Stomach (tissue), 4 donors: ENCODE data around the gene A4GALT.

Source experiments
- CTCF ChIP-seq, 7 experiments: fragments of 450-650 bp in 4 of 7; fragments of 200-600 bp in 3 of 7; sonication (generic) in 3 of 7; IDR thresholded peaks; one replicate each; pipeline ENCODE4 v1.5.1; 2016 to 2019; ENCODE audit warnings: antibody characterized with exemption in 7 of 7, control low read depth in 2 of 7, mild to moderate bottlenecking in 1 of 7
- POLR2AphosphoS5 ChIP-seq, 3 donors: sonication (generic); formaldehyde crosslinking; IDR thresholded peaks; one replicate each; pipeline ENCODE4 v1.6.1; 2016; ENCODE audit warnings: antibody characterized with exemption in 3 of 3

GRCh38 chr22:42763965-42764480, 43.4 kb upstream of the A4GALT start:
- TF ChIP-seq CTCF (IDR thresholded peaks at IDR 0.05) (no peak), POLR2AphosphoS5 (IDR thresholded peaks at IDR 0.05) (no peak)
